K562 (cell line): ENCODE data around the gene NR1D1. TPM values are rescaled to one million over a fixed set of nuclear protein-coding genes. Genes with fewer than 3 reads are reported as not detected.

Experiments used
- CUX1 ChIP-seq: fragments of 200-800 bp; sonication (Bioruptor generic); IDR thresholded peaks from 2 replicates; pipeline ENCODE4 v1.6.1; 2016; ENCODE audit warnings: missing genetic modification characterization, missing compliant biosample characterization
- HNRNPUL1 ChIP-seq: fragments of 200-400 bp; formaldehyde crosslinking; IDR thresholded peaks from 2 replicates; pipeline ENCODE4 v1.6.1; 2017; ENCODE audit warnings: low read length
- KAT7 ChIP-seq: sonication (generic); formaldehyde crosslinking; IDR thresholded peaks from 2 replicates; pipeline ENCODE4 v1.8.0; 2022; ENCODE audit warnings: missing genetic modification reagents, mild to moderate bottlenecking, borderline replicate concordance
- MTA3 ChIP-seq: fragments of 450-650 bp; formaldehyde crosslinking; IDR thresholded peaks from 2 replicates; pipeline ENCODE4 v1.6.1; 2017; ENCODE audit warnings: mild to moderate bottlenecking, borderline replicate concordance
- NBN ChIP-seq: fragments of 450-650 bp; IDR thresholded peaks from 2 replicates; pipeline ENCODE4 v1.6.1; 2016; ENCODE audit warnings: low read depth, mild to moderate bottlenecking
- SMAD4 ChIP-seq: fragments of 250-450 bp; sonication (Bioruptor Pico); conservative IDR thresholded peaks from 2 replicates; pipeline ENCODE4 v1.8.0; 2021; ENCODE audit warnings: inconsistent platforms, mild to moderate bottlenecking, moderate library complexity
- ZBTB9 ChIP-seq: fragments of 450-650 bp; formaldehyde crosslinking; IDR thresholded peaks from 2 replicates; pipeline ENCODE4 v1.4.0; 2020; ENCODE audit warnings: mild to moderate bottlenecking, moderate library complexity
- polyA plus RNA-seq, 8 experiments: library from polyadenylated mRNA; depleted of rRNA in 4 of 8; stranded (reverse) in 5 of 8; unstranded in 3 of 8; fragments of >200 nt; fragmentation: Nextera tagmentation in 2 of 8; fragmentation: Illumina TruSeq in 1 of 8; extraction: Ambion mirVana in 2 of 8; extraction: Trizol in 1 of 8; gene quantifications; 2 replicates each; pipeline versions ENCODE4 v1.2.1 to v1.2.3, GENCODE V29; 2011 to 2014; ENCODE audit warnings: inconsistent platforms in 1 of 8, missing spikeins in 1 of 8
- total RNA-seq, 7 experiments: library from RNA; depleted of rRNA in 6 of 7; stranded (reverse); fragments of >200 nt in 6 of 7; fragmentation: Illumina TruSeq in 2 of 7; extraction: Trizol in 2 of 7; gene quantifications; 2 replicates each; pipeline versions ENCODE4 v1.2.1 to v1.2.3, GENCODE V29; 2011 to 2021; ENCODE audit warnings: low replicate concordance in 1 of 7
- TF ChIP-seq, protein P1 (sequence below), 2 experiments: fragments of 450-650 bp; IDR thresholded peaks; 2 replicates each; pipeline ENCODE4 v1.6.1; 2016; ENCODE audit warnings: mild to moderate bottlenecking in 2 of 2, borderline replicate concordance in 1 of 2, low read depth in 1 of 2, moderate library complexity in 1 of 2
- TF ChIP-seq, protein P2 (sequence below): fragments of 450-650 bp; conservative IDR thresholded peaks from 2 replicates; pipeline ENCODE4 v1.6.1; 2016; ENCODE audit warnings: missing genetic modification characterization, low read depth, mild to moderate bottlenecking, missing compliant biosample characterization, moderate library complexity

NR1D1 gene
- total and polyA plus RNA-seq, 9 of the 15 experiments (the other 6 are each of a cell fraction or from before 2014, with no cell fraction given): 0.25 to 7.7 (median 0.65) TPM

DNA sequence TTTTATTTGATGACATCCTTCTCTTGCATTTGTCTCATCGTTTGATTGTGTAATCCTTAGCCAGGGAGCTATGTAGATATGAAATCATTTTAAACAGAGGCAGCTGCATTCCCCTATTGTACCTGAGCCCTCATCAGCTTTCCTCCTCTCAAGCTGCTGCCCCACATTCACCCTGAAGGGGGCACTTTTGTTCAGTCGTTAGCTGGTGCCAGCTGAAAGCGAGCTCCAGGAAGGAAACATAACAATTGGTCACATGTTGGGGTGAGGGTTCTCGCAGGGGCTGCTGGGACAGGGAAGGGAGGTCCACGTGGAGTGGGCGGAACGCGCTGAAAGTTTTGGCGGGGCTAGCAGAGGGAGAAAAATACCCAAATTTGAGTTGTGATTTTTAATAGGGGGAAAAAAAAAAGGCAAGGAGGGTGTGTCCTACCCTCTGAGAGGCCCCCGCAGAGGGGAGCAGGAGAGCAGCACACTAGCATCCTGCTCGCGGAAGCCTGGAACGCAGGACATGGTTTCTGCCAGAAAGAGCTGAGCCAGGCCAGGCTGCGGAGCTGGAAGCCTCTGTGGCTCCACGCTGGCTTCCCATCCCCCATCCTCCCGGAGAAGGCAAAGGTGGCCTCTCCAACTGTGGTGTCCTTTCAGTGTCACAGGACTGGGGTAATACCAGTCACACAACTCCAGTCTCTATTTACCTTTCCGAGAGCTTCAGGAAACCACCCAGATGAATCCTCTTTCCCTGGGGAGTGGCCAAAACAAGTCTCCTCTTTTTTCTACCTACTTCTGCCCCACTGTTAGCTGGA is 12.9 kb upstream of the NR1D1 start (continued):
- TF ChIP-seq, protein P1, sequence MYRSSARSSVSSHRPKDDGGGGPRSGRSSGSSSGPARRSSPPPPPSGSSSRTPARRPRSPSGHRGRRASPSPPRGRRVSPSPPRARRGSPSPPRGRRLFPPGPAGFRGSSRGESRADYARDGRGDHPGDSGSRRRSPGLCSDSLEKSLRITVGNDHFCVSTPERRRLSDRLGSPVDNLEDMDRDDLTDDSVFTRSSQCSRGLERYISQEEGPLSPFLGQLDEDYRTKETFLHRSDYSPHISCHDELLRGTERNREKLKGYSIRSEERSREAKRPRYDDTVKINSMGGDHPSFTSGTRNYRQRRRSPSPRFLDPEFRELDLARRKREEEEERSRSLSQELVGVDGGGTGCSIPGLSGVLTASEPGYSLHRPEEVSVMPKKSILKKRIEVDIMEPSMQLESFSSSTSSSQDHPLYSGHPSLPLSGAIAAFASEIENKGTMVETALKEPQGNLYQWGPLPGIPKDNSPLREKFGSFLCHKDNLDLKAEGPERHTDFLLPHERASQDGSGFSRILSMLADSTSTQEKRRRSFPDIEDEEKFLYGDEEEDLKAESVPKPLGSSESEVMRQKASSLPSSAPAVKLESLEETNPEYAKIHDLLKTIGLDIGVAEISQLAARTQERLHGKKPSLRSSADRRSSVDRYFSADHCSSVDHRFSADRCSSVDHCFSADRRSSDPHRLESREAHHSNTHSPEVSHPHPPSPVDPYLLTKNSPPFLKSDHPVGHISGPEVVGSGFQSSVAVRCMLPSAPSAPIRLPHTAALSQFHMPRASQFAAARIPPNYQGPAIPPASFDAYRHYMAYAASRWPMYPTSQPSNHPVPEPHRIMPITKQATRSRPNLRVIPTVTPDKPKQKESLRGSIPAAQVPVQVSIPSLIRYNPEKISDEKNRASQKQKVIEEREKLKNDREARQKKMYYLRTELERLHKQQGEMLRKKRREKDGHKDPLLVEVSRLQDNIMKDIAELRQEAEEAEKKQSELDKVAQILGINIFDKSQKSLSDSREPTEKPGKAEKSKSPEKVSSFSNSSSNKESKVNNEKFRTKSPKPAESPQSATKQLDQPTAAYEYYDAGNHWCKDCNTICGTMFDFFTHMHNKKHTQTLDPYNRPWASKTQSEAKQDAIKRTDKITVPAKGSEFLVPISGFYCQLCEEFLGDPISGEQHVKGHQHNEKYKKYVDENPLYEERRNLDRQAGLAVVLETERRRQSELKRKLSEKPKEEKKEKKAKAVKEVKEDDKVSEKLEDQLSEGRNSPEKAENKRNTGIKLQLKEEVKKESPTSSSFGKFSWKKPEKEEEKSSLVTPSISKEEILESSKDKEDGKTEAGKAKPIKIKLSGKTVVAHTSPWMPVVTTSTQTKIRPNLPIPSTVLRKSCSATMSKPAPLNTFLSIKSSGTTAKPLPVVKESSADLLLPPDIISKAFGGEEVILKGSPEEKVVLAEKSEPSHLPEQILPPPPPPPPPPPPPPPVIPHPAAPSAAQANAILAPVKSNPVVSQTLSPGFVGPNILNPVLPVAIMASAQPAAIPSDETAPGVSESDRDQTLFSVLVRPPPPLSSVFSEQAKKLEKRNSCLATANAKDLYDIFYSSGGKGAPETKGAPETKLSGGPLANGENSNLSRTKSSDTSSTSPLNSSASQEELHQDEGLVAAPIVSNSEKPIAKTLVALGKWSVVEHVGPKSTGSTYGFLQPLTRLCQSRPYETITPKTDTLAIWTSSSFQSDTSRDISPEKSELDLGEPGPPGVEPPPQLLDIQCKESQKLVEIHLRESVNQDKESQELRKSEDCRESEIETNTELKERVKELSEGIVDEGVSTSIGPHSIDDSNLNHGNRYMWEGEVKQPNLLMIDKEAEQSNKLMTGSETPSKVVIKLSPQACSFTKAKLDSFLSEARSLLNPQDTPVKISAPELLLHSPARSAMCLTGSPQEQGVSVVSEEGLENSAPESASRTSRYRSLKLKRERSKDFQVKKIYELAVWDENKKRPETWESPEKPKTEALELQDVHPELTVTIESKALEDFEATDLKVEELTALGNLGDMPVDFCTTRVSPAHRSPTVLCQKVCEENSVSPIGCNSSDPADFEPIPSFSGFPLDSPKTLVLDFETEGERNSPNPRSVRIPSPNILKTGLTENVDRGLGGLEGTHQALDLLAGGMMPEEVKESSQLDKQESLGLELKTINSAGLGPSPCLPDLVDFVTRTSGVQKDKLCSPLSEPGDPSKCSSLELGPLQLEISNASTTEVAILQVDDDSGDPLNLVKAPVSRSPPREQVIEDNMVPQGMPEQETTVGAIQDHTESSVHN (IDR thresholded peaks at IDR 0.05; ENCODE audit: borderline replicate concordance in 1 of 2, low read depth in 1 of 2): no peak
- TF ChIP-seq ZBTB9 (CRISPR knock-in tag) (0 out of 2 replicates have a peak, but pooled peaks have one; percentile 24), NBN (peak; percentile 37; the same call in 1 of the 2 replicates), HNRNPUL1 (0 out of 2 replicates have a peak, but pooled peaks have one; percentile 68), SMAD4 (CRISPR knock-in tag) (peak; percentile 61), KAT7 (no peak), CUX1 (CRISPR knock-in tag) (no peak), MTA3 (0 out of 2 replicates have a peak, but pooled peaks have one; percentile 49)
- TF ChIP-seq, protein P2, sequence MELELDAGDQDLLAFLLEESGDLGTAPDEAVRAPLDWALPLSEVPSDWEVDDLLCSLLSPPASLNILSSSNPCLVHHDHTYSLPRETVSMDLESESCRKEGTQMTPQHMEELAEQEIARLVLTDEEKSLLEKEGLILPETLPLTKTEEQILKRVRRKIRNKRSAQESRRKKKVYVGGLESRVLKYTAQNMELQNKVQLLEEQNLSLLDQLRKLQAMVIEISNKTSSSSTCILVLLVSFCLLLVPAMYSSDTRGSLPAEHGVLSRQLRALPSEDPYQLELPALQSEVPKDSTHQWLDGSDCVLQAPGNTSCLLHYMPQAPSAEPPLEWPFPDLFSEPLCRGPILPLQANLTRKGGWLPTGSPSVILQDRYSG (tag): no peak
